Vagina (tissue), 2 donors: ENCODE measurements around the gene SMIM35.

Experiments used
- POLR2A ChIP-seq, 2 donors: fragments of 450-650 bp; IDR thresholded peaks; one replicate each; pipeline ENCODE4 v1.6.1; 2017; ENCODE audit warnings: antibody characterized with exemption in 2 of 2, mild to moderate bottlenecking in 2 of 2, moderate library complexity in 2 of 2
- POLR2AphosphoS5 ChIP-seq, 2 donors: sonication (generic); formaldehyde crosslinking; IDR thresholded peaks; one replicate each; pipeline ENCODE4 v1.9.0; 2017; ENCODE audit warnings: antibody characterized with exemption in 2 of 2, mild to moderate bottlenecking in 2 of 2, low read depth in 1 of 2; ENCODE audit not compliant: insufficient read depth in 1 of 2
- TF ChIP-seq, protein P1 (sequence below), 3 experiments: fragments of 450-650 bp in 2 of 3; fragments of 200-600 bp in 1 of 3; sonication (generic) in 1 of 3; IDR thresholded peaks; one replicate each; pipeline ENCODE4 v1.5.1; 2017 to 2019; ENCODE audit warnings: antibody characterized with exemption in 3 of 3, mild to moderate bottlenecking in 2 of 3, moderate library complexity in 2 of 3

- TF ChIP-seq, protein P1, sequence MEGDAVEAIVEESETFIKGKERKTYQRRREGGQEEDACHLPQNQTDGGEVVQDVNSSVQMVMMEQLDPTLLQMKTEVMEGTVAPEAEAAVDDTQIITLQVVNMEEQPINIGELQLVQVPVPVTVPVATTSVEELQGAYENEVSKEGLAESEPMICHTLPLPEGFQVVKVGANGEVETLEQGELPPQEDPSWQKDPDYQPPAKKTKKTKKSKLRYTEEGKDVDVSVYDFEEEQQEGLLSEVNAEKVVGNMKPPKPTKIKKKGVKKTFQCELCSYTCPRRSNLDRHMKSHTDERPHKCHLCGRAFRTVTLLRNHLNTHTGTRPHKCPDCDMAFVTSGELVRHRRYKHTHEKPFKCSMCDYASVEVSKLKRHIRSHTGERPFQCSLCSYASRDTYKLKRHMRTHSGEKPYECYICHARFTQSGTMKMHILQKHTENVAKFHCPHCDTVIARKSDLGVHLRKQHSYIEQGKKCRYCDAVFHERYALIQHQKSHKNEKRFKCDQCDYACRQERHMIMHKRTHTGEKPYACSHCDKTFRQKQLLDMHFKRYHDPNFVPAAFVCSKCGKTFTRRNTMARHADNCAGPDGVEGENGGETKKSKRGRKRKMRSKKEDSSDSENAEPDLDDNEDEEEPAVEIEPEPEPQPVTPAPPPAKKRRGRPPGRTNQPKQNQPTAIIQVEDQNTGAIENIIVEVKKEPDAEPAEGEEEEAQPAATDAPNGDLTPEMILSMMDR (IDR thresholded peaks at IDR 0.05), result no peak
- TF ChIP-seq POLR2AphosphoS5 (IDR thresholded peaks at IDR 0.05; ENCODE audit: insufficient read depth in 1 of 2, low read depth in 1 of 2) (no peak), POLR2A (IDR thresholded peaks at IDR 0.05) (no peak)
Observed at GRCh38 chr11:118056806-118057205, 30.0 kb downstream of the SMIM35 start.
